Neutrophil (primary cell): Measurements from ENCODE around the gene INPP5A.
A peak's percentile ranks its signal among the peaks of the same experiment; 100 is the strongest.
"Not testable (repeated sequence)": the region's sequence is repeated elsewhere in the genome, so short reads cannot be mapped to it uniquely, and the experiment has no call there.

Experiments
- H3K27ac ChIP-seq: fragments of 200-600 bp; sonication (generic); 2 replicates; pipeline ENCODE4 v1.5.1; 2016; ENCODE audit warnings: mild to moderate bottlenecking, moderate library complexity
- H3K27me3 ChIP-seq: fragments of 200-600 bp; sonication (generic); 2 replicates; pipeline ENCODE4 v1.6.0; 2016; ENCODE audit warnings: mild to moderate bottlenecking
- H3K36me3 ChIP-seq: fragments of 200-600 bp; sonication (generic); 2 replicates; pipeline ENCODE4 v1.5.1; 2017
- H3K4me1 ChIP-seq, 2 experiments: fragments of 200-600 bp in 1 of 2; sonication (generic) in 1 of 2; 1 replicate in 1 of 2; 2 replicates in 1 of 2; pipeline versions ENCODE4 v1.5.1 to v1.6.1; 2013 to 2016; ENCODE audit warnings: low read depth in 1 of 2, low read length in 1 of 2, mild to moderate bottlenecking in 1 of 2, moderate library complexity in 1 of 2; ENCODE audit not compliant: control insufficient read depth in 1 of 2, insufficient read depth in 1 of 2
- H3K4me3 ChIP-seq, 2 experiments: fragments of 200-600 bp in 1 of 2; sonication (generic) in 1 of 2; 1 replicate in 1 of 2; 2 replicates in 1 of 2; pipeline ENCODE4 v1.5.1; 2013 to 2016; ENCODE audit warnings: low read depth in 1 of 2, low read length in 1 of 2, mild to moderate bottlenecking in 1 of 2, moderate library complexity in 1 of 2
- H3K9me3 ChIP-seq: fragments of 200-600 bp; sonication (generic); 2 replicates; pipeline ENCODE4 v1.5.1; 2016
- TF ChIP-seq, protein P1 (sequence below): fragments of 200-600 bp; sonication (generic); IDR thresholded peaks from 2 replicates; pipeline ENCODE4 v1.5.1; 2016; ENCODE audit warnings: antibody characterized with exemption

The INPP5A gene

DNA sequence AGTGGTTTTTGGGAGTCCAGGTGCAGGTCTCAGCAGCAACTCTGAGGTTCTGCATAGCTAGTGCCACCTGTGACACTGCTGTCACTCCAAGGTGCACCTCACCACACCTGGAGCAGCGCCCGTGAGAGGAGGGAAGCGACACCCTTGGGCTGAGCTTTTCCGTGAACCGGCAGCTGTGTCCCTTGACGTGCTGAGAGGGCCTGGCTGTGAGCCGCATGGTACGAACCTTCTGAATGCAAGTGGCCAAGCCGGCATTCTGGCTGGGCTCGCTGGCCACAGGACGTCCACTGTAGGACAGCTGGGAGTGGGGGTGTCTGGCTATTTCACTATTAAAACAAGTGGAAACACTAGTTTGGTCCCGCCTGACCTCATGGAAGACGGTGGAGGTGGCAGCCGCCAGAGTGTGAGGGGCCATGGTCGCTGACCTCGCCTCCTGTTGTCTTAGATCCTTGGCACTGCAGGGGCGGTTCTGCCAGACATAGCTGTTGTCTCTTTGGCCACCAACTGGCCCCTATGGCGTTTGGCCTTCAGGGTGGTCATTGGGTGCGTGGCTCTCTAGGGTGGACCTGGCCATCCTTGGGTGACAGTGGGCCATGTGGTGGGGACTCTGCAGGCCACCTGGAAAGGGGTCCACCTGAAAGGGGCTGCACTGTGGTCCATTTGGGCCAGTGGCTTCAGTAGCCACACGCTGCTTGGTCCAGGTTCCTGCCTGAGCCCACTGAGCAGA, 12.9 kb downstream of the INPP5A start:
- peak overlapping the region; percentile 97 for H3K27ac ChIP-seq
- H3K4me1 ChIP-seq: peaks cover 84 to 96% of the 10 kb centered on the region in 2 experiments
- H3K27me3 ChIP-seq: no peaks in the 10 kb centered on the region
- H3K36me3 ChIP-seq: no peaks in the 10 kb centered on the region
- peak overlapping the region; percentile 54 to 63 for H3K4me3 ChIP-seq
- TF ChIP-seq, protein P1, sequence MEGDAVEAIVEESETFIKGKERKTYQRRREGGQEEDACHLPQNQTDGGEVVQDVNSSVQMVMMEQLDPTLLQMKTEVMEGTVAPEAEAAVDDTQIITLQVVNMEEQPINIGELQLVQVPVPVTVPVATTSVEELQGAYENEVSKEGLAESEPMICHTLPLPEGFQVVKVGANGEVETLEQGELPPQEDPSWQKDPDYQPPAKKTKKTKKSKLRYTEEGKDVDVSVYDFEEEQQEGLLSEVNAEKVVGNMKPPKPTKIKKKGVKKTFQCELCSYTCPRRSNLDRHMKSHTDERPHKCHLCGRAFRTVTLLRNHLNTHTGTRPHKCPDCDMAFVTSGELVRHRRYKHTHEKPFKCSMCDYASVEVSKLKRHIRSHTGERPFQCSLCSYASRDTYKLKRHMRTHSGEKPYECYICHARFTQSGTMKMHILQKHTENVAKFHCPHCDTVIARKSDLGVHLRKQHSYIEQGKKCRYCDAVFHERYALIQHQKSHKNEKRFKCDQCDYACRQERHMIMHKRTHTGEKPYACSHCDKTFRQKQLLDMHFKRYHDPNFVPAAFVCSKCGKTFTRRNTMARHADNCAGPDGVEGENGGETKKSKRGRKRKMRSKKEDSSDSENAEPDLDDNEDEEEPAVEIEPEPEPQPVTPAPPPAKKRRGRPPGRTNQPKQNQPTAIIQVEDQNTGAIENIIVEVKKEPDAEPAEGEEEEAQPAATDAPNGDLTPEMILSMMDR: no peak
- no peaks in the 10 kb centered on the region for H3K9me3 ChIP-seq

DNA sequence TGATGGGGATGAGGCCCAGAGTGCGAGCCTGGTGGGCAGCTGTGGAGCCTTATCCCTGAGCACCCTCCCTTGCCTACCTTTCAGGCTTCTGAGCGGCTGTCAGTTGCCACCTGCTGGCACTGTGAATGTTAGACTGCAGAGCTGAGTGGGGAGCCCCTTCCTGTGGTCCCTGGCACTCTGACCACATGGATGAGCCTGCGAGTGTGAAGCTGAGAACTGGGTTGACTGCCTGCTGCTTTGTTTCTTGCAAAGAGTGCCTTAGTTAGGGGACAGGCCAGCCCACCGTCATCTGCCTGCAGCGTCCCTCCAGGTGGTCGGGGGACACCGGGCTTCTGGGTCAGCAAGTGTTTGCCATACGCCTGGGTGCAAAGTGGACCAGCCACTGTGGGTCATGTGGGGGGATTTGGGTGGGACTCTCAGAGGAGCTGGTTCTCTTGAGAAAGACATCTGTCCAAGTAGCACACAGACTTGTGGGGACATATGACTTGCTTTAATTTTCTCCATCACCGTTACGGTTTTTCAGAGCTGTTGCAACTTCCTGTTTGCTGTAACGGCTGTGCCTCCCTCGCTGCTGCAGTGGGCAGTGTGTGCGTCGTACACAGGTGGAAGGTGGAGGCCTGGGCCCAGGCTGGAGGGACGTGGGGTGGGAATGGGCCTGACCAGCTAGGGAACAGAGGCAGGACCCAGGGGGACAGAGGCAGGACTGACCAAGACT, 13.7 kb downstream of the INPP5A start:
- H3K4me1 ChIP-seq: peaks cover 91 to 98% of the 10 kb centered on the region in 2 experiments
- H3K9me3 ChIP-seq: no peaks in the 10 kb centered on the region
- TF ChIP-seq, protein P1: no peak
- peak overlapping the region; percentile 54 to 63 for H3K4me3 ChIP-seq
- peak overlapping the region; percentile 97 for H3K27ac ChIP-seq
- no peaks in the 10 kb centered on the region for H3K27me3 ChIP-seq
- no peaks in the 10 kb centered on the region for H3K36me3 ChIP-seq

DNA sequence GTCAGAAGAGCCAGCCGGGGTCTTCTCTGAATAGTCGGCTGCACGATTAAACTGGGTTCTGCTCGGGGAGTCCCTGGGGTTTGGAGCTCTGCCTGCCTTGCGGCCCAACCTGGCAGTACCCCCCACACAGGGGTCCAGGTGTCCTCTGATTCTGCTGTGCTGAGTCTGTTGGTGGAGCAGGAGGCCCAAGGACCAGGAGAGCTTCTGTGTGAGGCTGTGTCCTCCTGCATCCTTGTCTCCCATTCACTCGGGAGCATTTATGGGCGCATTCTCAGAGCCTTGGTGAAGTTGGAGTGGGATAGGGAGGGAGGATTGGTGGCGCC, 14.2 kb downstream of the INPP5A start:
- Histone ChIP-seq H3K4me3 (peak overlapping the region; percentile 54 to 63), H3K27ac (peak overlapping the region; percentile 97), H3K4me1 (peaks cover 91 to 98% of the 10 kb centered on the region in 2 experiments)

DNA sequence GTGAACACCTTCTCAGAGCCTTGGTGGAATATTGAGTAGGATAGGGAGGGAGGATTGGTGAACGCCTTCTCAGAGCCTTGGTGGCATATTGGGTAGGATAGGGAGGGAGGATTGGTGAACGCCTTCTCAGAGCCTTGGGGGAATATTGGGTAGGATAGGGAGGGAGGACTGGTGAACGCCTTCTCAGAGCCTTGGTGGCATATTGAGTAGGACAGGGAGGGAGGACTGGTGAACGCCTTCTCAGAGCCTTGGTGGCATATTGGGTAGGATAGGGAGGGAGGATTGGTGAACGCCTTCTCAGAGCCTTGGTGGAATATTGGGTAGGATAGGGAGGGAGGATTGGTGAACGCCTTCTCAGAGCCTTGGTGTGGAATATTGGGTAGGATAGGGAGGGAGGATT, 15.0 kb downstream of the INPP5A start:
- H3K27me3 ChIP-seq, H3K9me3 ChIP-seq, H3K36me3 ChIP-seq: not testable (repeated sequence)
- peaks cover 86 to 98% of the 10 kb centered on the region in 2 experiments for H3K4me1 ChIP-seq
- peak overlapping the region; percentile 97 for H3K27ac ChIP-seq
- H3K4me3 ChIP-seq: peak overlapping the region in 1 of 2 experiments; percentile 63

More for the DNA sequence above, 14.2 kb downstream of the INPP5A start:
- TF ChIP-seq, protein P1: no peak
- Histone ChIP-seq H3K27me3 (no peaks in the 10 kb centered on the region), H3K36me3 (no peaks in the 10 kb centered on the region), H3K9me3 (no peaks in the 10 kb centered on the region)

DNA sequence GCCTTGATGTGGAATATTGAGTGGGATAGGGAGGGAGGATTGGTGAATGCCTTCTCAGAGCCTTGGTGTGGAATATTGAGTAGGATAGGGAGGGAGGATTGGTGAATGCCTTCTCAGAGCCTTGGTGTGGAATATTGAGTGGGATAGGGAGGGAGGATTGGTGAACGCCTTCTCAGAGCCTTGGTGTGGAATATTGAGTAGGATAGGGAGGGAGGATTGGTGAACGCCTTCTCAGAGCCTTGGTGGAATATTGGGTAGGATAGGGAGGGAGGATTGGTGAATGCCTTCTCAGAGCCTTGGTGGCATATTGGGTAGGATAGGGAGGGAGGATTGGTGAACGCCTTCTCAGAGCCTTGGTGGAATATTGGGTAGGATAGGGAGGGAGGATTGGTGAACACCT, 16.0 kb downstream of the INPP5A start:
- H3K27me3 ChIP-seq: not testable (repeated sequence)
- H3K4me1 ChIP-seq: peaks cover 76 to 96% of the 10 kb centered on the region in 2 experiments

DNA sequence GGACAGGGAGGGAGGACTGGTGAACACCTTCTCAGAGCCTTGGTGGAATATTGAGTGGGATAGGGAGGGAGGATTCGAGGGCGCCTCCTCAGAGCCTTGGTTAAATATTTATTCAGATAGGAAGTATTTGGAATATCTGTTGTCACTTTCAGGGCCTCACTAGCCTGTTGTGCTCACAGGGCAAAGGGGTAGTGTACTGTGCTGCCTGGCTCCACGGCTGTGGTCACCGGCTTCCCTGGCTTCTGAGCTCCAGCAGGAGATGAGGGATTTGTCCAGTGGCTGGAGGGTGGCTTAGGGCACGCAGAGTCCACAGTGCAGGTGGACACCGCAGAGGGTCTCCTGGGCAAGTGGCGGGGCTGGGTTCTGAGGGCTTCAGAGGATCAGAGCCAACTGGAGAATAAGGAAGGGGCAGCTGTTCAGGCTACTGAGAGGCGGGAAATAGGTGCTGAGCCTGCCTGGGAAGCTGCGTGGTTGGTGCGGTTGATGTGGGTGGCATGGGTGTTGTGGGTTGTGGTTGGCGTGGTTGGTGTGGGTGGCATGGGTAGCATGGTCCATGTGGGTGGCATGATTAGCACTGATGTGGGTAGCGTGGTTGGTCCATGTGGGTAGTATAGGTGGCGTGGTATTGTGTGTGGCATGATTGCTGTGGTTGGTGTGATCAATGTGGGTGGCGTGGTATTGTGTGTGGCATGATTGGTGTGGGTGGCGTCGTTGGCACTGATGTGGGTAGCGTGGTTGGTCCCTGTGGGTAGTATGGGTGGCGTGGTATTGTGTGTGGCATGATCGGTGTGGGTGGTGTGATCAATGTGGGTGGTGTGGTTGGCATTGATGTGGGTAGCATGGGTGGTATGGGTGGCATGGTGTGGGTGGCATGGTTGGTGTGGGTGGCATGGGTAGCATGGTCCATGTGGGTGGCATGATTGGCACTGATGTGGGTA, 16.7 kb downstream of the INPP5A start:
- peak overlapping the region; percentile 50 to 54 for H3K4me3 ChIP-seq
- TF ChIP-seq, protein P1: no peak
- H3K27me3 ChIP-seq: no peaks in the 10 kb centered on the region
- H3K36me3 ChIP-seq: no peaks in the 10 kb centered on the region
- H3K9me3 ChIP-seq: no peaks in the 10 kb centered on the region
- peak overlapping the region; percentile 87 for H3K27ac ChIP-seq
- H3K4me1 ChIP-seq: peaks cover 73 to 96% of the 10 kb centered on the region in 2 experiments

More for the DNA sequence above, 16.0 kb downstream of the INPP5A start:
- not testable (repeated sequence) for H3K36me3 ChIP-seq, H3K4me3 ChIP-seq, H3K9me3 ChIP-seq
- H3K27ac ChIP-seq: peak overlapping the region; percentile 87
